K562 (cell line): ENCODE measurements around the gene MIEF1. TPM values are rescaled to one million over a fixed set of nuclear protein-coding genes. Genes with fewer than 3 reads are reported as not detected.

Experiments used
- ATAC-seq: fragments of 200-7000 bp; cut with Tn5 transposase; 3 replicates; pipeline ENCODE4 v1.9.1; 2020; ENCODE audit warnings: moderate library complexity
- BruUV-seq: library from RNA; stranded (reverse); fragments of 400-500 nt; replicated peaks from 2 replicates; lab custom pipeline; 2021; lab: Mats Ljungman, UMichigan
- CTCF ChIA-PET: fragments of 300-600 bp; formaldehyde crosslinking; extraction: SDS; loops from one replicate; lab custom pipeline; 2021; ENCODE audit warnings: low intra/inter-chr PET ratio; lab: Yijun Ruan, JAX
- POLR2A ChIA-PET: fragments of 300-600, 350-650 bp; sonication (Branson Sonifier 250); formaldehyde crosslinking; extraction: SDS; loops from one replicate; lab custom pipeline; 2021; ENCODE audit warnings: antibody characterized with exemption, inconsistent platforms; lab: Yijun Ruan, JAX
- DNase-seq, 4 experiments: peaks; one replicate each; pipeline versions ENCODE4 v3.0.0 to v3.0.0-alpha.2; 2011 to 2018; ENCODE audit warnings: low spot score in 3 of 4, mixed read lengths in 3 of 4; ENCODE audit errors: extremely low read depth in 1 of 4
- FAIRE-seq: peaks from 2 replicates; lab custom pipeline; 2011; peaks lifted over from hg19 to GRCh38; lab: Jason Lieb, UNC
- H2AFZ ChIP-seq: 2 replicates; pipeline ENCODE4 v1.6.0; 2011; ENCODE audit warnings: low read depth, low read length, control low read depth, inconsistent platforms
- H3K27ac ChIP-seq: fragments of 200-600 bp; 3 replicates; pipeline ENCODE4 v1.8.0; 2011; ENCODE audit warnings: low read depth, mild to moderate bottlenecking, control low read depth, inconsistent platforms, low read length, moderate library complexity, mixed read lengths; ENCODE audit errors: extremely low read depth
- H3K27me3 ChIP-seq, 2 experiments: fragments of 300-600 bp in 1 of 2; 2 replicates in 1 of 2; 3 replicates in 1 of 2; pipeline versions ENCODE4 v1.6.0 to v1.8.0; 2011; ENCODE audit warnings: inconsistent platforms in 2 of 2, low read length in 2 of 2, mild to moderate bottlenecking in 1 of 2, mixed read lengths in 1 of 2, moderate library complexity in 1 of 2; ENCODE audit not compliant: control insufficient read depth in 2 of 2, insufficient read depth in 2 of 2
- H3K36me3 ChIP-seq: fragments of 300-600 bp; 3 replicates; pipeline ENCODE4 v1.8.0; 2011; ENCODE audit warnings: mild to moderate bottlenecking, low read length, inconsistent platforms; ENCODE audit not compliant: control insufficient read depth, insufficient read depth
- H3K4me1 ChIP-seq, 2 experiments: fragments of 200-600 bp in 1 of 2; replicated peaks in 1 of 2; 2 replicates in 1 of 2; 3 replicates in 1 of 2; pipeline versions ENCODE4 v1.5.1 to v1.8.0; 2011; ENCODE audit warnings: inconsistent platforms in 2 of 2, low read length in 2 of 2, mild to moderate bottlenecking in 1 of 2, mixed read lengths in 1 of 2, moderate library complexity in 1 of 2; ENCODE audit not compliant: control insufficient read depth in 2 of 2, insufficient read depth in 2 of 2
- H3K4me2 ChIP-seq: 2 replicates; pipeline ENCODE4 v1.6.1; 2011; ENCODE audit warnings: low read length, control low read depth, inconsistent platforms, mixed read lengths; ENCODE audit not compliant: insufficient read depth
- H3K4me3 ChIP-seq: fragments of 200-600 bp; sonication (generic), shearing (Covaris generic); 2 replicates; pipeline ENCODE4 v1.5.1; 2016; ENCODE audit warnings: control low read depth, inconsistent platforms
- H3K79me2 ChIP-seq: fragments of 200-600 bp; 3 replicates; pipeline ENCODE4 v1.8.0; 2011; ENCODE audit warnings: low read length, inconsistent platforms; ENCODE audit not compliant: control insufficient read depth, insufficient read depth
- H3K9ac ChIP-seq, 2 experiments: 2 replicates each; pipeline versions ENCODE4 v1.6.0 to v1.6.1; 2011; ENCODE audit warnings: low read depth in 2 of 2, low read length in 2 of 2, control low read depth in 1 of 2, inconsistent platforms in 1 of 2, mild to moderate bottlenecking in 1 of 2, mixed read lengths in 1 of 2; ENCODE audit not compliant: insufficient read depth in 1 of 2
- H3K9me1 ChIP-seq: one replicate; pipeline ENCODE4 v1.6.0; 2011; ENCODE audit warnings: inconsistent platforms, mild to moderate bottlenecking, low read length, moderate library complexity; ENCODE audit not compliant: control insufficient read depth, insufficient read depth
- H3K9me3 ChIP-seq: replicated peaks from 2 replicates; pipeline ENCODE4 v1.5.1; 2011; ENCODE audit warnings: low read depth, low read length, inconsistent platforms; ENCODE audit not compliant: control insufficient read depth, insufficient read depth
- H4K20me1 ChIP-seq: replicated peaks from 2 replicates; pipeline ENCODE4 v1.6.1; 2011; ENCODE audit warnings: low read length, inconsistent platforms, mixed read lengths; ENCODE audit not compliant: control insufficient read depth, insufficient read depth
- BACH1 ChIP-seq: fragments of 200-800 bp; sonication (Bioruptor generic); IDR thresholded peaks from 2 replicates; pipeline ENCODE4 v1.6.1; 2016; ENCODE audit warnings: missing genetic modification characterization, missing compliant biosample characterization
- ELF4 ChIP-seq: fragments of 450-650 bp; formaldehyde crosslinking; IDR thresholded peaks from 2 replicates; pipeline ENCODE4 v1.4.0; 2022; ENCODE audit warnings: missing genetic modification characterization
- EP300 ChIP-seq: IDR thresholded peaks from 2 replicates; pipeline ENCODE4 v1.6.1; 2012; ENCODE audit warnings: low read length, improper control_type of control experiment
- GATAD2B ChIP-seq: fragments of 450-650 bp; IDR thresholded peaks from 2 replicates; pipeline ENCODE4 v1.6.1; 2017; ENCODE audit warnings: mild to moderate bottlenecking, borderline replicate concordance
- HMGN3 ChIP-seq: IDR thresholded peaks from 2 replicates; pipeline ENCODE4 v1.6.1; 2011; ENCODE audit warnings: borderline replicate concordance, low read depth, mild to moderate bottlenecking, mixed read lengths, low read length; ENCODE audit not compliant: insufficient read length; ENCODE audit errors: extremely low read depth
- KLF6 ChIP-seq: fragments of 250-450 bp; sonication (Bioruptor Pico); IDR thresholded peaks from 2 replicates; pipeline ENCODE4 v1.4.0; 2020; ENCODE audit warnings: mild to moderate bottlenecking, moderate library complexity, borderline replicate concordance
- PHF8 ChIP-seq: fragments of 200-600 bp; sonication (generic); IDR thresholded peaks from 2 replicates; pipeline ENCODE4 v1.6.1; 2012; ENCODE audit warnings: mixed run types, mild to moderate bottlenecking, inconsistent platforms, low read length, moderate library complexity, borderline replicate concordance
- POLR2A ChIP-seq: fragments of 450-650 bp; conservative IDR thresholded peaks from 2 replicates; pipeline ENCODE4 v1.6.1; 2016
- POLR2AphosphoS5 ChIP-seq: IDR thresholded peaks from 2 replicates; pipeline ENCODE4 v1.6.1; 2011; ENCODE audit warnings: mild to moderate bottlenecking, low read depth, low read length, moderate library complexity; ENCODE audit not compliant: control insufficient read depth, insufficient read depth
- POLR2G ChIP-seq: fragments of 200-400 bp; formaldehyde crosslinking; IDR thresholded peaks from 2 replicates; pipeline ENCODE4 v1.6.1; 2017; ENCODE audit warnings: low read depth, mild to moderate bottlenecking, antibody characterized with exemption, low read length, moderate library complexity
- SREBF1 ChIP-seq: fragments of 150-350 bp; IDR thresholded peaks from 2 replicates; pipeline ENCODE4 v1.6.1; 2014; ENCODE audit warnings: antibody characterized with exemption, low read depth, low read length, borderline replicate concordance
- TAF15 ChIP-seq: fragments of 200-400 bp; formaldehyde crosslinking; IDR thresholded peaks from 2 replicates; pipeline ENCODE4 v1.6.1; 2017; ENCODE audit warnings: mild to moderate bottlenecking, low read depth, low read length, moderate library complexity
- ZMIZ1 ChIP-seq, 2 experiments: fragments of 150-350 bp in 1 of 2; IDR thresholded peaks; 2 replicates each; pipeline ENCODE4 v1.6.1; 2012 to 2016; ENCODE audit warnings: low read depth in 2 of 2, low read length in 2 of 2, mild to moderate bottlenecking in 1 of 2, moderate library complexity in 1 of 2
- ZNF282 ChIP-seq: sonication (generic); formaldehyde crosslinking; IDR thresholded peaks from 2 replicates; pipeline ENCODE4 v1.8.1; 2023; ENCODE audit warnings: missing genetic modification reagents
- ZNF316 ChIP-seq: fragments of 450-650 bp; IDR thresholded peaks from 2 replicates; pipeline ENCODE4 v1.6.1; 2016
- WGBS: fragments of 100-300 bp; shearing (Covaris generic); methylation state at CpG from one replicate; pipeline ENCODE4 v1.1.6; 2016; ENCODE audit warnings: low coverage, mixed read lengths; ENCODE audit not compliant: insufficient coverage; ENCODE audit errors: missing lambda C conversion rate; 5-methylcytosine and 5-hydroxymethylcytosine counted together
- in situ Hi-C: fragments of 300-500 bp; cut with MboI; formaldehyde crosslinking; loops from 4 replicates; pipeline ENCODE4 v1.15.0; 2018; ENCODE audit warnings: inconsistent platforms, mixed read lengths
- intact Hi-C: fragments of 100-400 bp; cut with micrococcal nuclease; formaldehyde crosslinking; loops from 2 replicates; pipeline ENCODE4 v1.14.2; 2022
- polyA plus RNA-seq, 8 experiments: library from polyadenylated mRNA; depleted of rRNA in 4 of 8; stranded (reverse) in 5 of 8; unstranded in 3 of 8; fragments of >200 nt; fragmentation: Nextera tagmentation in 2 of 8; fragmentation: Illumina TruSeq in 1 of 8; extraction: Ambion mirVana in 2 of 8; extraction: Trizol in 1 of 8; gene quantifications; 2 replicates each; pipeline versions ENCODE4 v1.2.1 to v1.2.3, GENCODE V29; 2011 to 2014; ENCODE audit warnings: inconsistent platforms in 1 of 8, missing spikeins in 1 of 8
- total RNA-seq, 7 experiments: library from RNA; depleted of rRNA in 6 of 7; stranded (reverse); fragments of >200 nt in 6 of 7; fragmentation: Illumina TruSeq in 2 of 7; extraction: Trizol in 2 of 7; gene quantifications; 2 replicates each; pipeline versions ENCODE4 v1.2.1 to v1.2.3, GENCODE V29; 2011 to 2021; ENCODE audit warnings: low replicate concordance in 1 of 7

Gene MIEF1
- total and polyA plus RNA-seq, 9 of the 15 experiments (the other 6 are each of a cell fraction or from before 2014, with no cell fraction given), result 10.9 to 51.8 (median 25.5) TPM

- POLR2A ChIA-PET, result interaction anchor here (0.7 to 6.1 kb wide), 16 partner anchors 8 to 519 kb away, joined by 3 to 106 read pairs (median 4); partner anchors contain the start of genes MIEF1, RPL3 and RPS19BP1
- TF ChIP-seq ZMIZ1 (IDR thresholded peaks at IDR 0.05; ENCODE audit: low read depth in 2 of 2, low read length in 2 of 2) (no peak), SREBF1 (no peak), ZNF316 (0 out of 2 replicates have a peak, but pooled peaks have one; percentile 38), ZNF282 (CRISPR knock-in tag) (no peak), TAF15 (no peak), PHF8 (no peak), POLR2A (peak; percentile 25; the same call in 1 of the 2 replicates), KLF6 (CRISPR knock-in tag) (no peak), POLR2AphosphoS5 (peak; percentile 21; the same call in 1 of the 2 replicates), ELF4 (CRISPR knock-in tag) (no peak), HMGN3 (no peak), BACH1 (no peak), POLR2G (peak; percentile 67), GATAD2B (no peak), EP300 (no peak)
- TF ChIP-seq, all 486 proteins: peak for 4
- H3K9me1 ChIP-seq, result no peaks in the 10 kb centered on the region
- peaks cover 28% of the 10 kb centered on the region for H4K20me1 ChIP-seq
- ATAC-seq, result no peak
- H3K79me2 ChIP-seq, result peaks cover 66% of the 10 kb centered on the region
- H3K36me3 ChIP-seq, result peaks cover 67% of the 10 kb centered on the region
- no peaks in the 10 kb centered on the region for H3K27me3 ChIP-seq
- WGBS, result 86% methylated on average over 7 of the region's 10 CpGs
- no peaks in the 10 kb centered on the region for H3K9me3 ChIP-seq
- in situ Hi-C loops (no loop called here), intact Hi-C loops (loop anchor here (10.0 kb wide), 1 partner anchor 350 kb away; no protein-coding TSS in a partner anchor)
- no peak overlapping the region for H3K4me3 ChIP-seq
- peaks cover 17 to 54% of the 10 kb centered on the region in 2 experiments; a peak in 4 of 5 replicates for H3K4me1 ChIP-seq
- BruUV-seq, result no TSS peak
- CTCF ChIA-PET, result no interaction called here
- H2AFZ ChIP-seq, result no peak overlapping the region
- no peak overlapping the region; the same call in 2 of the 3 replicates for H3K27ac ChIP-seq
- no peak overlapping the region for H3K9ac ChIP-seq
- no peak overlapping the region for H3K4me2 ChIP-seq
- no peak for FAIRE-seq
- no peak for DNase-seq
Measured at GRCh38 chr22:39524753-39525657, 22.9 kb downstream of the MIEF1 start.
